SU-DHL-6 (cell line): Measurements from ENCODE around the gene PRDX3.
A peak's percentile ranks its signal among the peaks of the same experiment; 100 is the strongest.

Experiments
- H2AFZ ChIP-seq: fragments of 200-600 bp; sonication (generic); 2 replicates; pipeline ENCODE4 v1.6.1; 2014; ENCODE audit warnings: low read depth, mild to moderate bottlenecking, moderate library complexity, mixed read lengths, antibody characterized with exemption, low read length; ENCODE audit not compliant: severe bottlenecking
- H3F3A ChIP-seq: fragments of 200-600 bp; shearing (Covaris generic); 2 replicates; pipeline ENCODE4 v1.6.0; 2016; ENCODE audit warnings: antibody characterized with exemption, mild to moderate bottlenecking; ENCODE audit not compliant: insufficient read depth
- H3K27ac ChIP-seq: fragments of 200-600 bp; sonication (generic); 2 replicates; pipeline ENCODE4 v1.5.1; 2016; ENCODE audit warnings: low read depth, mild to moderate bottlenecking, low read length, moderate library complexity, mixed read lengths
- H3K27me3 ChIP-seq: fragments of 200-600 bp; sonication (generic), shearing (Covaris generic); 2 replicates; pipeline ENCODE4 v1.6.0; 2014; ENCODE audit warnings: mild to moderate bottlenecking, low read length
- H3K36me3 ChIP-seq: fragments of 200-600 bp; sonication (generic); 2 replicates; pipeline ENCODE4 v1.6.1; 2014; ENCODE audit warnings: mild to moderate bottlenecking, low read length, mixed read lengths
- H3K4me2 ChIP-seq: fragments of 300-600, 200-600 bp; shearing (Covaris generic), sonication (generic); 2 replicates; pipeline ENCODE4 v1.6.0; 2014; ENCODE audit warnings: low read length, low read depth, mild to moderate bottlenecking; ENCODE audit not compliant: poor library complexity, severe bottlenecking
- H3K4me3 ChIP-seq: fragments of 200-600 bp; sonication (generic); 2 replicates; pipeline ENCODE4 v1.5.1; 2014; ENCODE audit warnings: antibody characterized with exemption, low read length, mild to moderate bottlenecking, mixed read lengths; ENCODE audit not compliant: insufficient read depth, poor library complexity, severe bottlenecking
- H3K79me2 ChIP-seq: fragments of 200-600 bp; sonication (generic); 2 replicates; pipeline ENCODE4 v1.6.1; 2014; ENCODE audit warnings: mild to moderate bottlenecking, low read length, moderate library complexity; ENCODE audit not compliant: insufficient read depth
- H3K9ac ChIP-seq: fragments of 200-600 bp; sonication (generic); 2 replicates; pipeline ENCODE4 v1.7.0; 2014; ENCODE audit warnings: mild to moderate bottlenecking, low read length
- H3K9me2 ChIP-seq: fragments of 200-600 bp; sonication (generic); replicated peaks from 2 replicates; pipeline ENCODE4 v1.6.1; 2014; ENCODE audit warnings: low read length; ENCODE audit not compliant: insufficient read depth
- H3K9me3 ChIP-seq: fragments of 200-600 bp; sonication (generic); 2 replicates; pipeline ENCODE4 v1.6.1; 2014; ENCODE audit warnings: low read length, mixed read lengths; ENCODE audit not compliant: insufficient read depth
- H4K20me1 ChIP-seq: fragments of 200-600 bp; sonication (generic); 2 replicates; pipeline ENCODE4 v1.6.1; 2014; ENCODE audit warnings: low read depth, mild to moderate bottlenecking, antibody characterized with exemption, low read length, moderate library complexity, mixed read lengths
- EZH2phosphoT487 ChIP-seq: fragments of 200-600 bp; sonication (generic), shearing (Covaris generic); conservative IDR thresholded peaks from 2 replicates; pipeline ENCODE4 v1.6.1; 2018; ENCODE audit warnings: mild to moderate bottlenecking, antibody characterized with exemption, low read length, moderate library complexity, mixed read lengths
- TF ChIP-seq, protein P1 (sequence below): fragments of 200-600 bp; sonication (generic); IDR thresholded peaks from one replicate; pipeline ENCODE4 v1.5.1; 2017; ENCODE audit warnings: antibody characterized with exemption, mild to moderate bottlenecking, low read length, moderate library complexity; ENCODE audit not compliant: insufficient read depth, poor library complexity, severe bottlenecking

Gene PRDX3

DNA sequence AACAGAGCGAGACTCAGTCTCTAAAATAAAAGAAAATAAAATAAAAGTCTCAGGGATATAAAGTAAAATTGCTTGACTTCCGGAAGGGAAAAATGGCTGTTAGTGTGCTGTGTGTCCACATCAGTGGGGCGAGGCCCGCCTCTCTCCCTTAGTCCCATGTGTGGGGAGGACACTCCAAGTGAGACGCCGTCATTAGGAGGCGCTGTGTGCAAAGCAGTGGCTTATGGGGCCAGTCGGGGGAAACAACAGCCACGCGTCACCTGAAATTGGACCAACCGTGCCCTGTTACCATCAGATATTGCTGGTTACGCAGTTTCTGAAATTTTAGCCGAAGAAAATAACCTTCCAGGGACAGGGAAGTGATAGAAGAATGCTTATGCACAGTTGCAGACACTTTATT, 28.9 kb downstream of the PRDX3 start:
- Histone ChIP-seq H3K4me2 (no peak overlapping the region), H2AFZ (no peak overlapping the region), H3K36me3 (peaks cover 10% of the 10 kb centered on the region), H4K20me1 (no peaks in the 10 kb centered on the region), H3K79me2 (no peaks in the 10 kb centered on the region), H3K27ac (no peak overlapping the region), H3K4me3 (no peak overlapping the region), H3K9me3 (no peaks in the 10 kb centered on the region), H3K9ac (no peak overlapping the region), H3F3A (peaks cover 3% of the 10 kb centered on the region), H3K9me2 (no peaks in the 10 kb centered on the region), H3K27me3 (no peaks in the 10 kb centered on the region)
- TF ChIP-seq, protein P1, sequence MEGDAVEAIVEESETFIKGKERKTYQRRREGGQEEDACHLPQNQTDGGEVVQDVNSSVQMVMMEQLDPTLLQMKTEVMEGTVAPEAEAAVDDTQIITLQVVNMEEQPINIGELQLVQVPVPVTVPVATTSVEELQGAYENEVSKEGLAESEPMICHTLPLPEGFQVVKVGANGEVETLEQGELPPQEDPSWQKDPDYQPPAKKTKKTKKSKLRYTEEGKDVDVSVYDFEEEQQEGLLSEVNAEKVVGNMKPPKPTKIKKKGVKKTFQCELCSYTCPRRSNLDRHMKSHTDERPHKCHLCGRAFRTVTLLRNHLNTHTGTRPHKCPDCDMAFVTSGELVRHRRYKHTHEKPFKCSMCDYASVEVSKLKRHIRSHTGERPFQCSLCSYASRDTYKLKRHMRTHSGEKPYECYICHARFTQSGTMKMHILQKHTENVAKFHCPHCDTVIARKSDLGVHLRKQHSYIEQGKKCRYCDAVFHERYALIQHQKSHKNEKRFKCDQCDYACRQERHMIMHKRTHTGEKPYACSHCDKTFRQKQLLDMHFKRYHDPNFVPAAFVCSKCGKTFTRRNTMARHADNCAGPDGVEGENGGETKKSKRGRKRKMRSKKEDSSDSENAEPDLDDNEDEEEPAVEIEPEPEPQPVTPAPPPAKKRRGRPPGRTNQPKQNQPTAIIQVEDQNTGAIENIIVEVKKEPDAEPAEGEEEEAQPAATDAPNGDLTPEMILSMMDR = peak; percentile 24
- TF ChIP-seq EZH2phosphoT487 = no peak

GRCh38 chr10:119149157-119149556, 29.5 kb downstream of the PRDX3 start:
- H3K9me3 ChIP-seq = no peaks in the 10 kb centered on the region
- no peaks in the 10 kb centered on the region for H3K79me2 ChIP-seq
- peaks cover 10% of the 10 kb centered on the region for H3K36me3 ChIP-seq
- H4K20me1 ChIP-seq = no peaks in the 10 kb centered on the region
- H3K27ac ChIP-seq = no peak overlapping the region
- H2AFZ ChIP-seq = no peak overlapping the region
- peaks cover 5% of the 10 kb centered on the region for H3F3A ChIP-seq
- no peak overlapping the region for H3K4me2 ChIP-seq
- H3K27me3 ChIP-seq = no peaks in the 10 kb centered on the region
- no peaks in the 10 kb centered on the region for H3K9me2 ChIP-seq
- H3K4me3 ChIP-seq = no peak overlapping the region
- H3K9ac ChIP-seq = no peak overlapping the region
- TF ChIP-seq, protein P1 = no peak
- TF ChIP-seq EZH2phosphoT487 = no peak

- H3K79me2 ChIP-seq = no peaks in the 10 kb centered on the region
- H3K27me3 ChIP-seq = no peaks in the 10 kb centered on the region
- no peak overlapping the region for H3K4me2 ChIP-seq
- H3K36me3 ChIP-seq = peaks cover 7% of the 10 kb centered on the region; the same call in 1 of the 2 replicates
- no peaks in the 10 kb centered on the region for H3K9me2 ChIP-seq
- no peak overlapping the region for H2AFZ ChIP-seq
- no peak for TF ChIP-seq EZH2phosphoT487
- TF ChIP-seq, protein P1 = no peak
- no peaks in the 10 kb centered on the region for H4K20me1 ChIP-seq
- no peak overlapping the region for H3K27ac ChIP-seq
- H3K9ac ChIP-seq = no peak overlapping the region
- H3K9me3 ChIP-seq = no peaks in the 10 kb centered on the region
- peaks cover 9% of the 10 kb centered on the region for H3F3A ChIP-seq
- H3K4me3 ChIP-seq = no peak overlapping the region
Measured at GRCh38 chr10:119143657-119144056, 35.0 kb downstream of the PRDX3 start.
